BJ (cell line): ENCODE data around the gene FRS3. TPM values are rescaled to one million over a fixed set of nuclear protein-coding genes. Genes with fewer than 3 reads are reported as not detected.

Source experiments
- CTCF ChIA-PET: fragments of 350-600 bp; formaldehyde crosslinking; extraction: SDS; loops from one replicate; lab custom pipeline; 2021; ENCODE audit warnings: antibody characterized with exemption, inconsistent platforms; lab: Yijun Ruan, JAX
- POLR2A ChIA-PET: fragments of 300-600 bp; sonication (Branson Sonifier 250); formaldehyde crosslinking; extraction: SDS; loops from one replicate; lab custom pipeline; 2021; ENCODE audit warnings: antibody characterized with exemption; lab: Charles Lee
- DNase-seq: peaks from one replicate; pipeline ENCODE4 v3.0.0-alpha.2; 2011; ENCODE audit warnings: low read depth
- H3K27me3 ChIP-seq: 2 replicates; pipeline ENCODE4 v1.6.0; 2011; ENCODE audit warnings: low read length; ENCODE audit not compliant: control insufficient read depth, insufficient read depth
- H3K36me3 ChIP-seq: 2 replicates; pipeline ENCODE4 v1.5.1; 2011; ENCODE audit warnings: low read length; ENCODE audit not compliant: control insufficient read depth, insufficient read depth
- H3K4me3 ChIP-seq: 2 replicates; pipeline ENCODE4 v1.5.1; 2011; ENCODE audit warnings: low read depth, mild to moderate bottlenecking, control low read depth, low read length
- CTCF ChIP-seq: IDR thresholded peaks from 2 replicates; pipeline ENCODE4 v1.5.1; 2011; ENCODE audit warnings: low read depth, mild to moderate bottlenecking, control low read depth, inconsistent platforms, low read length, moderate library complexity; ENCODE audit not compliant: insufficient read depth
- polyA plus RNA-seq: library from polyadenylated mRNA; depleted of rRNA; stranded (reverse); fragments of >200 nt; gene quantifications from 2 replicates; pipeline ENCODE4 v1.2.3, GENCODE V29; 2011

The FRS3 gene
- polyA plus RNA-seq, 1 experiment, result 3.3 TPM

- DNase-seq, result no peak
- H3K36me3 ChIP-seq, result peaks cover 1% of the 10 kb centered on the region
- TF ChIP-seq CTCF, result peak; percentile 66
- H3K4me3 ChIP-seq, result no peak overlapping the region
- CTCF ChIA-PET, result interaction anchor here (0.6 to 4.0 kb wide), 12 partner anchors 11 to 246 kb away, joined by 3 to 39 read pairs (median 4); partner anchors contain the start of genes BYSL, MED20, TOMM6 and USP49
- POLR2A ChIA-PET, result interaction anchor here (0.5 kb wide), 1 partner anchor 249 kb away, joined by 6 read pairs; the partner anchor contains the start of gene TAF8
- no peaks in the 10 kb centered on the region for H3K27me3 ChIP-seq
These were observed 21.7 kb upstream of the FRS3 start for GRCh38 chr6:41801380-41801779.

GRCh38 chr6:41799559-41799911, 19.8 kb upstream of the FRS3 start:
- POLR2A ChIA-PET, result no interaction called here
- TF ChIP-seq CTCF, result no peak
- no peak overlapping the region for H3K4me3 ChIP-seq
- H3K36me3 ChIP-seq, result peaks cover 1% of the 10 kb centered on the region; the same call in 1 of the 2 replicates
- CTCF ChIA-PET, result interaction anchor here (0.9 to 4.0 kb wide), 5 partner anchors 9 to 245 kb away, joined by 3 to 39 read pairs (median 13); partner anchors contain the start of gene TOMM6
- DNase-seq, result no peak
- no peaks in the 10 kb centered on the region for H3K27me3 ChIP-seq

- no peak for TF ChIP-seq CTCF
- ChIA-PET POLR2A (no interaction called here), CTCF (interaction anchor here (0.9 to 4.0 kb wide), 6 partner anchors 8 to 246 kb away, joined by 3 to 39 read pairs (median 10); partner anchors contain the start of gene TOMM6)
- no peak for DNase-seq
- no peaks in the 10 kb centered on the region for H3K27me3 ChIP-seq
- no peak overlapping the region for H3K4me3 ChIP-seq
- peaks cover 1% of the 10 kb centered on the region; the same call in 1 of the 2 replicates for H3K36me3 ChIP-seq
These were observed 19.3 kb upstream of the FRS3 start for GRCh38 chr6:41798901-41799558.

GRCh38 chr6:41796474-41796873, 16.8 kb upstream of the FRS3 start:
- DNase-seq, result no peak
- peaks cover 1% of the 10 kb centered on the region; the same call in 1 of the 2 replicates for H3K36me3 ChIP-seq
- no peak for TF ChIP-seq CTCF
- H3K4me3 ChIP-seq, result no peak overlapping the region
- no peaks in the 10 kb centered on the region for H3K27me3 ChIP-seq
- POLR2A ChIA-PET, result no interaction called here
- CTCF ChIA-PET, result interaction anchor here (3.8 kb wide), 1 partner anchor 247 kb away, joined by 21 read pairs; no protein-coding TSS in a partner anchor

GRCh38 chr6:41791984-41792383, 12.3 kb upstream of the FRS3 start:
- CTCF ChIA-PET, result interaction anchor here (1.0 to 2.4 kb wide), 3 partner anchors 9 to 251 kb away, joined by 3 to 13 read pairs (median 4); no protein-coding TSS in a partner anchor
- POLR2A ChIA-PET, result no interaction called here
- H3K36me3 ChIP-seq, result no peaks in the 10 kb centered on the region; the same call in 1 of the 2 replicates
- no peak for TF ChIP-seq CTCF
- H3K27me3 ChIP-seq, result no peaks in the 10 kb centered on the region
- no peak overlapping the region for H3K4me3 ChIP-seq
- DNase-seq, result no peak
